Measurements from ENCODE around the gene HS3ST5. TPM values are rescaled to one million over a fixed set of nuclear protein-coding genes. Genes with fewer than 3 reads are reported as not detected.

Gene HS3ST5
- total RNA-seq, 2 experiments from 2014 or later: not detected

GRCh38 chr6:114160881-114161280 is 181.9 kb downstream of the HS3ST5 start:
- CTCF ChIA-PET: interaction anchor here (1.1 kb wide), 1 partner anchor 9 kb away, joined by 4 read pairs; no protein-coding TSS in a partner anchor
- Mint-ChIP-seq H3K4me3 (no peak overlapping the region), H3K4me1 (ENCODE audit: low read depth) (no peaks in the 10 kb centered on the region), H3K27ac (no peak overlapping the region), H3K27me3 (peaks cover 2% of the 10 kb centered on the region), H3K9me3 (no peaks in the 10 kb centered on the region), H3K36me3 (ENCODE audit: low read depth) (no peaks in the 10 kb centered on the region)
- no peak for ATAC-seq
- POLR2A ChIA-PET: no interaction called here
- intact Hi-C loops (cut with micrococcal nuclease): no loop called here
- DNase-seq: no peak
- no peak for TF ChIP-seq CTCF (IDR thresholded peaks at IDR 0.05)

GRCh38 chr6:114159727-114160126 is 183.1 kb downstream of the HS3ST5 start:
- ChIA-PET CTCF (no interaction called here), POLR2A (no interaction called here)
- H3K36me3 Mint-ChIP-seq (ENCODE audit: low read depth): no peaks in the 10 kb centered on the region
- no peaks in the 10 kb centered on the region for H3K4me1 Mint-ChIP-seq (ENCODE audit: low read depth)
- intact Hi-C loops (cut with micrococcal nuclease): no loop called here
- ATAC-seq: no peak
- no peak for TF ChIP-seq CTCF (IDR thresholded peaks at IDR 0.05)
- no peak overlapping the region for H3K27ac Mint-ChIP-seq
- DNase-seq: no peak
- no peak overlapping the region for H3K4me3 Mint-ChIP-seq
- peaks cover 2% of the 10 kb centered on the region for H3K27me3 Mint-ChIP-seq
- no peaks in the 10 kb centered on the region for H3K9me3 Mint-ChIP-seq

- H3K36me3 Mint-ChIP-seq (ENCODE audit: low read depth): no peaks in the 10 kb centered on the region
- DNase-seq (no peak), ATAC-seq (no peak)
- H3K4me1 Mint-ChIP-seq (ENCODE audit: low read depth): no peaks in the 10 kb centered on the region
- no peak overlapping the region for H3K27ac Mint-ChIP-seq
- H3K4me3 Mint-ChIP-seq: no peak overlapping the region
- intact Hi-C loops (cut with micrococcal nuclease): no loop called here
- ChIA-PET POLR2A (no interaction called here), CTCF (no interaction called here)
- TF ChIP-seq CTCF (IDR thresholded peaks at IDR 0.05): no peak
- no peaks in the 10 kb centered on the region for H3K9me3 Mint-ChIP-seq
- H3K27me3 Mint-ChIP-seq: peaks cover 2% of the 10 kb centered on the region
Observed at GRCh38 chr6:114158838-114159694, 183.8 kb downstream of the HS3ST5 start.

- POLR2A ChIA-PET: no interaction called here
- DNase-seq (no peak), ATAC-seq (no peak)
- Mint-ChIP-seq H3K4me3 (no peak overlapping the region), H3K4me1 (ENCODE audit: low read depth) (no peaks in the 10 kb centered on the region), H3K27ac (no peak overlapping the region), H3K36me3 (ENCODE audit: low read depth) (no peaks in the 10 kb centered on the region), H3K9me3 (no peaks in the 10 kb centered on the region), H3K27me3 (peaks cover 2% of the 10 kb centered on the region)
- no peak for TF ChIP-seq CTCF (IDR thresholded peaks at IDR 0.05)
- CTCF ChIA-PET: interaction anchor here (1.2 kb wide), 1 partner anchor 61 kb away, joined by 3 read pairs; no protein-coding TSS in a partner anchor
- intact Hi-C loops (cut with micrococcal nuclease): no loop called here
Observed at GRCh38 chr6:114158411-114158810, 184.4 kb downstream of the HS3ST5 start.

- Mint-ChIP-seq H3K36me3 (ENCODE audit: low read depth) (no peaks in the 10 kb centered on the region), H3K9me3 (no peaks in the 10 kb centered on the region), H3K27ac (no peak overlapping the region), H3K4me1 (ENCODE audit: low read depth) (no peaks in the 10 kb centered on the region), H3K4me3 (no peak overlapping the region), H3K27me3 (peaks cover 2% of the 10 kb centered on the region)
- intact Hi-C loops (cut with micrococcal nuclease): no loop called here
- POLR2A ChIA-PET: no interaction called here
- ATAC-seq (no peak), DNase-seq (no peak)
- TF ChIP-seq CTCF (IDR thresholded peaks at IDR 0.05): no peak
- CTCF ChIA-PET: interaction anchor here (1.2 kb wide), 1 partner anchor 61 kb away, joined by 3 read pairs; no protein-coding TSS in a partner anchor
Observed at GRCh38 chr6:114157848-114158247, 185.0 kb downstream of the HS3ST5 start.

Data from activated CD8-positive, alpha-beta T cell treated with anti-CD3 and anti-CD28 coated beads for 36 hours (primary cell).